GM15510 (cell line): ENCODE data around the gene MYH13.

Experiments used
- POLR2A ChIP-seq: IDR thresholded peaks from 3 replicates; pipeline ENCODE4 v1.6.1; 2011; ENCODE audit warnings: borderline replicate concordance; ENCODE audit not compliant: insufficient read length; ENCODE audit errors: extremely low read depth

Gene MYH13

GRCh38 chr17:10327640-10328039, 45.2 kb downstream of the MYH13 start:
- TF ChIP-seq POLR2A = no peak

GRCh38 chr17:10325031-10325695, 47.6 kb downstream of the MYH13 start:
- no peak for TF ChIP-seq POLR2A

GRCh38 chr17:10323812-10324610, 48.8 kb downstream of the MYH13 start:
- TF ChIP-seq POLR2A = no peak

GRCh38 chr17:10318535-10318934, 54.3 kb downstream of the MYH13 start:
- TF ChIP-seq POLR2A = no peak

- TF ChIP-seq POLR2A = no peak
Measured at GRCh38 chr17:10317543-10317834, 55.3 kb downstream of the MYH13 start.

- no peak for TF ChIP-seq POLR2A
Measured at GRCh38 chr17:10316801-10317542, 55.8 kb downstream of the MYH13 start.

GRCh38 chr17:10314329-10314728, 58.5 kb downstream of the MYH13 start:
- TF ChIP-seq POLR2A = no peak

- no peak for TF ChIP-seq POLR2A
Measured at GRCh38 chr17:10313037-10313672, 59.7 kb downstream of the MYH13 start.

- no peak for TF ChIP-seq POLR2A
Measured at GRCh38 chr17:10311131-10311530, 61.7 kb downstream of the MYH13 start.

GRCh38 chr17:10309003-10309974, 63.5 kb downstream of the MYH13 start:
- no peak for TF ChIP-seq POLR2A

- no peak for TF ChIP-seq POLR2A
Measured at GRCh38 chr17:10306585-10306984, 66.2 kb downstream of the MYH13 start.

- no peak for TF ChIP-seq POLR2A
Measured at GRCh38 chr17:10305398-10305797, 67.4 kb downstream of the MYH13 start.

- TF ChIP-seq POLR2A = no peak
Measured at GRCh38 chr17:10304758-10305300, 68.0 kb downstream of the MYH13 start.

GRCh38 chr17:10297691-10298090, 75.1 kb downstream of the MYH13 start:
- no peak for TF ChIP-seq POLR2A
